PC-9 (cell line): ENCODE results near the gene ZDHHC11B.
"Not testable (repeated sequence)": the region's sequence is repeated elsewhere in the genome, so short reads cannot be mapped to it uniquely, and the experiment has no call there.

ENCODE experiments used
- CTCF ChIP-seq: fragments of 200-600 bp; sonication (generic); conservative IDR thresholded peaks from 2 replicates; pipeline ENCODE4 v1.6.1; 2017; ENCODE audit warnings: mixed run types, antibody characterized with exemption, mild to moderate bottlenecking, moderate library complexity
- EZH2 ChIP-seq: fragments of 200-600 bp; sonication (generic); IDR thresholded peaks from 2 replicates; pipeline ENCODE4 v1.8.0; 2017; ENCODE audit warnings: antibody characterized with exemption, low read depth

GRCh38 chr5:686936-687335, 97.6 kb downstream of the ZDHHC11B start:
- not testable (repeated sequence) for TF ChIP-seq CTCF, EZH2
